Fibroblast of skin of left biceps (primary cell): Measurements from ENCODE around the gene EXD2.
"Not testable (repeated sequence)": the region's sequence is repeated elsewhere in the genome, so short reads cannot be mapped to it uniquely, and the experiment has no call there.

Experiments
- DNase-seq, 2 experiments: peaks; one replicate each; pipeline ENCODE4 v3.0.0-alpha.2; 2013; ENCODE audit warnings: low read depth in 2 of 2

Gene EXD2

DNA sequence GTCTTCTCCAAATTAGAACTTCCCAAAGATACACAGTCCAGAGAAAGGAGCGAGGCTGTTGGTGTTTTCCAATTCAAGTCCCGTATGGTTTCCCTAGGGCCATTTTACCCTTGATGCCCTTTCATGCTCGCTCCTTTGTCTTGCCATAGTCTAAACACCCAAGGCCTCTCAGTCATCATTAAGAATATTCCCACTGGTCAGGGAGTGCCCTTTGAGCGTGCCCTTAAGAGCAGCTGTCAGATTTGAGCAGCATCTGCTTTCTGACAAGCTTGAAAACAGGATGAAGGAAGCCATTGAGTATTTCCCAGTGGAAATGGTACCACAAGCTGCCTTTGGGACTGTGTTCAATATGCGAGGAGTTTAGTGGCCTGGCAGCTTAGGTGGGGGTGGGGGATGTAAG lies 58.3 kb downstream of the EXD2 start:
- no peak for DNase-seq

DNA sequence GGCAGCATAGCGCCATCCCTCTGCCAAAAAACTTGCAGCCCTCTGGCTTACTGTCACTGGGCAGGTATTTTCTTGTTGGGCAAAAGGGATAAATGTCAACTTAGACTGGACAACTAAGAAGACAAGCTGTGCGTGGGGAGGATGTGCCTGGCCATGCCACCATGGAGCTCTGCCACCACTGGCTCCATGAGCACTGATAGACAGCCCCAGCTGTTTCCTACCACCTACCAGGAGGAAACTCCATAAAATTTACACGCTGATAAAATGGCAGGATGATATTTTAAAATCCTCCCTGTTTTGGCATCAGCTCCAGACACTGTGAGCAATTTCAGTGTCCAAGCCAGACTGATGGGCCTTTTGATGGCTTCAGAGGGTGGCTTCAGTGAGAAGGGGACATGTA lies 61.6 kb downstream of the EXD2 start:
- DNase-seq = no peak

DNA sequence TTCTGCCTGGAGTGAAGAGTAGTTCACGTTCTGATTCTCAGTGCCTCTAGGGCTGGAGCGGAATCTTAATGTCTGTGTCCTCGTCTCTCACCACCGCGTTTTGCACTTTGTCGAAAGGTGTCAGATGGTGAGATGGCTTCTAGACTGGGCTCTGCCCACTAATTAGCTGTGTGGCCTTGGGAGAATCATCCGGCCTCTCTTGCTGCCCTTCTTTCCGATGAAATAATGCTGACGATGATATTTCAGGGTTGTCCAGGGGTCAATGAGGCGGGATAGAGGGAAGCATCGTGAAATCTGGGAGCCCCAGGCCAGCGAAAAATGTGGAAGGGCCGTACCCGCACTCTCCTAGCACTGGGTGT lies 67.8 kb downstream of the EXD2 start:
- no peak for DNase-seq

DNA sequence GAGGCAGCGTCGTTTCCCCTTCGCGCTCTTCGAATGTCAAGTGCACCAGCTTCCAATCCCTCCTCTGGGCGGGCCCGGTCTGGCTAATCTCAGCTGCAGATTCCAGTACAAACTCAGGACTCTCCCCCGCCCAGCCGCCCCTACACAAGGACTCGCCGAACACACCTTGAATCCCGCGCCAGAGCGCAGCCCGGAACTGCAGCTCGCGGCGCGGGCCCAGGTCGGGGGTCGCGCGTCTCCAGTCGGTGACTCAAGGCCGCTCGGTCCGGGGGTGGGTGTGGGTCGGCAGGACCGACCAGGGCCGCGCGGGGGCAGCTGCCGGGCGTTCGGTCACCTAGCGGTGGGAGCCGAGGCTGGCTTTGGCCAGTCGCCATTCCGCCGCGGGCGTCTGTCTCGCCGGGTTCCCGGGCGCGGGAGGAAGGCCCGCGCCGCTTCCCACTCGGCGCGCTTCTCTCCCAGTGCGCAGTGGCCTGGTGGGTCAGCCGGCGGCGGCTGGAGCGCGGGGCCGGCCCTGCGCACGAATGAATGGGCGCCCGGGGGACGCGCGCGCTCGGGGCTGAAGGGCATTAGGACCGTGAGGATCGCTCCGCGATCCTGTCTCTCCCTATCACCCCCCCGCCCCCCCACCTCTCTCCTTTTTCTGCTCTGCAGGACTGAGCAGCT lies 68.4 kb downstream of the EXD2 start, which contains the start of gene GALNT16:
GALNT16 (plus strand) TSS at position 632 of the 663 bp plus-strand sequence. CDS start 133 bp downstream, outside the sequence.
- DNase-seq = no peak

DNA sequence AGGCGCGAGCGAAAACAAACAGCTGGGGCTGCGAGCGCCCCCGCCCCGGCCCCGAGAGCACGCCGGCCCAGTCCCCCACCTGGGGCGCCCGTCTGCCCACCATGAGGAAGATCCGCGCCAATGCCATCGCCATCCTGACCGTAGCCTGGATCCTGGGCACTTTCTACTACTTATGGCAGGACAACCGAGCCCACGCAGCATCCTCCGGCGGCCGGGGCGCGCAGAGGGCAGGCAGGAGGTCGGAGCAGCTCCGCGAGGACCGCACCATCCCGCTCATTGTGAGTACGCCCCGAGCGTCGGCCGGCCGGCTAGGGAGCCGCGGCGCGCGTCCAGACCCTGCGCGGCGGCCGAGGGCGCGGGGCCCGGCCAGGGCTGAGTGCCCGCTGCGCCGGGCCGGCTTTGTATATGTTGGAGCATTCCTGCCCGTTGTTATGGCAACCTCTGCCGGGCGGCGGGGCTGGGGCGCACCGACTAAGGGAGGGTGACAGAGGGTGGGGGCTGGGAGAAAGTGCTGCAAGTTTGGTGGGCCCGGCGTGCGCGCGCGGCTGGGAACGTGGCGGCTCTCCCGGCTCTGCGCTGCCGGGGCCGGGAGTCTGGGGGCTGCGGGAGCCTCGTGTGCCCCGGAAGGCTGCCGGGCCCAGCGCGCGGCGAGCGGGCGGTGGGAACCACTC lies 69.0 kb downstream of the EXD2 start:
- no peak for DNase-seq

DNA sequence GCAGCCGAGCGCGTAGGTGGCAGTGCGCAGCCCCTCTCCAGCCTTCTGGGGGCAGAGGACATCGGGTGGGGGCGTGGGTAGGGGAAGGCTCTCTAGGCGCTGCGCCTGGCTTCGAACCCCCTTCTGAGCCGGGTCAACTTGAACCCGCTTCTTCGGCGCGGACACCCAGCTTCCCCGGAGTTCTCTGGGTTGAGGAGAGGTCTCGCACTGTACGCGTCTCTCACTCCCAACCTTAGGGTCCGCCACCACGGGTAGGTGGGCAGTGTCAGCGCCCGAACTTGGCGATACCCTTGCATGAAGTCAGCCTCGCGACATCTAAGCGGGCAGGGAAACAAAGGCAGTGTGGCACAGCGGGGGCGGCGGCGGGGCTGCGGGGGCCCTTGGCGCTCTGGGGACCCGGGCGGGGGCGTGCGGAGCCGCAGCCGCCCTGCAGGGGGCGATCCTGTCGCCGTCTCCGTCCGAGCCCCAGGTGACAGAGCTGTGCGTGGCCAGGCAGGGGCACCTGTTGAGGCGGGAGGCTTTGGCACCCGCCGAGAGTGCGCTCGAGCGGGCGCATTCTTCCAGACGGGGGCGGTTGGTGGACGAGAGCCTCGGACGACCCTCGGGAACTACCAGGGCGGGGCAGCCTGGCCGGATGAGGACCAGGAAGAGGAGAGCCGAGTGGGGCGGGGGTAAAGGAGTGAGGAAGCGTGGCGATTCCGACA lies 69.7 kb downstream of the EXD2 start:
- DNase-seq = no peak

DNA sequence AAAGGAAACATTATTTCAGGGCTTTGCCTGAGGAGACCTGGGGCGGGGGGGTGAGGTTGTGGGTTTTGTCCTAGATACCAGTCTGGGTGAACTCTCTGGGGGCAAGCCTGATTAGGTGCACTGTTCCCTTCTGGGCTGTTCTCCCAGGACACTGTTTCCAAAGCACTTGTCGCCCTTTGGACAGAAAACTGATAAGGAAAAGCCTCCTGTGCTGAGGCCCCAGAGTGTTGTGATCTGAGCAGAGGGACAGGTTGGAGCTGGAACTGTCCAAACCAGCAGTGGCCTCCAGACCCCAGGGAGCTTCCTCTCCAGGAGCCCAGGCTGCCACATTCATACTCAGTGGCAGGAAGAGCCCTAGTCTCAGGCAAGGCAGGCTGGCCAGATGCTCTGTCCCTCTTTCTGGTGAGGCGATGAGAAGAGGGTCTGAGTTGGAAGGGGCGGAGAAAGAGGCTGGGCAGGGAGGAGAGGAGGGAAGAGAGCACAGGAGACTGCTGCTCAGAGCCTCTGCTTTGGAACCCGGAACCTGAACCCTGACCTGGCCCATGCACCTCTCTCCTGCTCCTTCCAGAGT lies 70.5 kb downstream of the EXD2 start:
- DNase-seq = no peak

DNA sequence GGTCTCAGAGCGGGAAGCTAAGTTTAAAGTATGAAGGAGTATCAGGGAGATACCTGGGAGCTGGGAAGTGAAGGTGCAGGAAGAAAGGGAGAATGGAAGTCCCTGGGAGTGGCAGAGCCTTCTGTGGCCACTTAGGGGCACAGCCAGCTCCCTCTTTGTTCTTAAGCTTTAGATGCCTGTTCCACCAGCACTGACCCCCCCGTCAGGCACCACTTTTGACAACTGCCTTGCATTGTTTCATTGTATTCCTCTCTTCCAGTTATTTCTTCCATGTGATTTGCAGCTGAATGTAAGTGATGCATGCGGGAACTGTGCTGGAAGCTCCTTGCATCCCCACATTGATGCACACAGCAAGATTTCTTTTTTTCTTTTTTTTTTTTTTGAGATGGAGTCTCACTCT lies 71.2 kb downstream of the EXD2 start:
- DNase-seq = no peak

DNA sequence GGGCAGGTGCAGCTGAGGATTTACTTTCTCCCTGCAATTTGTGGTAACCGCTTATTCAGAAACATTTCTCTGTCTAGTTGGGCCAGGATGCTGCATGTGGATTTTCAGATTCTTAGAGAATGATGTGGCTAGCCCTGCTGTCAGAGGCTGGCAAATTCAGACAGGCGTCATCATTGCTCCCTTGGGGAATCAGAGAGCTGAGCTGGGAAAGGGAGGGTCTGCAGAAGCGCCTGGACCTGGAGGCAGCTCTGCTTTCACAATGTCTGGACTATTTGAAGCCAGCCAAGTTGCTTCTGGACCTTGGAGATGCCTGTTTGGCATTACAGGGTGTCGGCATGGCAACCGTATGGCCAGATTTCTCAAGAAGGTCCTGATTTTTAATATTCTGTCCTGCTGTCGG lies 72.1 kb downstream of the EXD2 start:
- peak; percentile 92 for DNase-seq

DNA sequence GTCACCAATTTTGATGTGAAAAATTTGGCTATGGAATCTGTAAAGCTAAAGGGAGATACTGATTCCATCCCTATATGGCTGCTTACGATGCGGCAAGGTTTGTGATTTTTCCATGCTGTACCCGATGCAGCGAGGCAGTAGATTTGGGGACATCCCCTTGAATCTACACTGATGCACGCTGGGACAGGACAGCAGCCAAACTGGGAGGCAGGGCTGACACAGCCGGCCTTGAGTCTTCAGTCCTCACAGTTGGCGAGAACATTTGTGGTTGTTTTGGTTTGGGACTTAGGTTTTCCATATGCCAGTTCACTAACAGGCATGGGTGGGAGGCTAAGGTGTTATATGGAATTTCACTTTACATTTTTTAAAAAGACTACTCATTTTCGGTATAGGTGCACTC lies 72.5 kb downstream of the EXD2 start:
- no peak for DNase-seq

DNA sequence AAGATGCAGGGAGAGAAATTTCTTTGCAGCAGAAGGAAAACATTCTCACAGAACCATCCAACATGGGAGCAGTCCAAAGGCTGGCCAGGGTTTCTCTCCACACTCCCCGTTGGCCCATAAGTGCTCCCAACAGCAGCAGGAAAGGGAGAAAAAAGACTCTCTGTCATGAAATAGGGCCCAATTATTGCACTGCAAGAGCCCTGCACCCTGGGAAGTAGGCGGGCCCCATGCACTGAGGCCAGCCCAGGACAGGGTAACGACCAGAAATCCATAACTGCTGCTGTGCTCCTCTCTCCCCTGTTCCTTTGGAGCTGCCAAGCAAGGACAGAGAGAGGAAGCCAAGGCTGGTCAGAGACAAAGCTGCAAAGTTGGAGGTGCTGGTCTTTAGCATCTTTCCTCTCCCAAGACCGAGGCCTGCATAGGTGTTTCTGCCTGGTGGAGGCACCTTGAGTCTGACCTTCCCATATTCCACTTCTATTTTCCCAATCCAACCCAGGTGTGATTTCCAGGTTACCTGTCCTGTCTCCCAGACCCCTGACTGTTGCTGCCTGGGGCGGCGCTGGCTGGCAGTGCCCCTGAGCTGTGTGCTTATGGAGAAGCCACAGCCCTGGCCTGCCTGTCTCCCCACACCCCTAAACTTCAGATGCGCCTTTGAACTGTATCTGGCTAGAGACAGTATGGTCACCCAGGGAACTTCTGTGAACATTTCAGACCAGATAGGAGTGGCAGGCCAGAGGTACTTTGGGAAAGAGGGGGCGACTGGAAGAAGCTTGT lies 75.5 kb downstream of the EXD2 start:
- no peak for DNase-seq

DNA sequence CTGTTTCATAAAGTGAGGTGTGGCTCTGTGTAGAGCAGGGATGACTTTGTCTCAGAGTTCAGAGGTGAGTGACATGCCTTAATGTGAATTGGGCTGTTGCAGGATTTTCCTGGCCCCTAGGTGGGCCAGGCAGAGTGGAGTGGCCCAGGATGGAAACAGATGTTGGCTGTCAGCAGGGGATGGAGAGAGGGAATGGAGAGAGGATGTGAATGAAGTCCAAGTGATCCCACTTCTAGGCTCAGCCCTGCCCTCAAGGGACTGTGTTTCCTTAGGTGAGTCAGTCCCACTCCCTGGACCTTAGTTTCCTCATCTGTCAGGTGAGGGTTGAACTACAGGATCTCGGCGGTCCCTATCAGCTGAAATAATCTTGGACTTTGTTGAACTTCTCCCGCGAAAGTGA lies 76.2 kb downstream of the EXD2 start:
- DNase-seq = no peak

DNA sequence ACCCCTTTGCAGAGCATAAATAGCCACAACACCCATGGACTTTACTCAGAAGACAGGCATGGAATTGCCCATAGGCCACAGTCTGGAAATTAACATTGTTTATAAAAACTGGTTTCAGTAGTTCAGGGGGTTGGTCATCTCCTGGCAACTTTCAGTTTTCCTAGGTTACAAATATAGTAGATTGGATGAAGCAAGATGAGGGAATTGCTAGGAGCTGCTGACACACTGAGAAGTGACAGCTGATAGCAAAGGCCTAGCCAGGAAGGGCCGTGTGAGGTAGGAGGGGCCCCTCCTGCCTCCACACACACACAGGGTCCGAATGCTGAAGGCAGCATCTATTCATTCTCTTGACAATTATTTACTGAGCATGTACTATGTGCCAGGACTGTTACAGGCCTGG lies 76.9 kb downstream of the EXD2 start:
- DNase-seq = no peak

DNA sequence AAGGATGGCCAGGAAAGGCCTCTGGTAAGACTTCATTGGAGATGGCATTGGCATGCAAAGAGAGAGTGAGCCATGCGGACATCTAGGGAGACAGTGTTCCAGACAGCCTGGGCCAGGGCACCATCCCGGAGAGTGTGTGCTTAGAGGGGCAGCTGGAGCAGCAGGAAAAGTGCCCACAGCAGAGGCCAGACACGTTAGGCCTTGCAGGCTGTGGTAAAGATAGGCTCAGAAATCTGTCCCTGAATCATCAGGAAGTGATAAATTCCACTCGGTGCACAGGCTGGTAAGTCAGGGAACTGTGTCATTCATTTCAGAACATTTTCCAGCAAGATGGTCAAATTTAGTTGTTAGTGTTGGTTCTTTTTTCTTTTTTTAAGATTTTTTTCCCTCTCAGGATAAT lies 77.5 kb downstream of the EXD2 start:
- DNase-seq = no peak

DNA sequence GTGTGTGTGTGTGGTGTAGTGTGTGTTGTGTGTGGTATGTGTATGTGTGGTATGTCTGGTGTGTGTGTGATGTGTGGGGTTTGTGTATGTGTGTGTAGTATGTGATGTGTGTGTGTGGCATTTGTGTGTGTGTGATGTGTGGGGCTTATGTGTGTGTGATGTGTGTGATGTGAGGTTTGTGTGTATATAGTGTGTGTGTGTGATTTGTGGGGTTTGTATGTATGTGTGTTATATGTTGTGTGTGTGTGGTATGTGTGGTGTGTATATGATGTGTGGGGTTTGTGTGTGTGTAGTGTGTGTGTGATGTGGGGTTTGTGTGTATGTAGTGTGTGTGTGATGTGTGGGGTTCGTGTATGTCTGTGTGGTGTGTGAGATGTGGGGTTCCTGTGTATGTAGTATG lies 78.1 kb downstream of the EXD2 start:
- DNase-seq = no peak

DNA sequence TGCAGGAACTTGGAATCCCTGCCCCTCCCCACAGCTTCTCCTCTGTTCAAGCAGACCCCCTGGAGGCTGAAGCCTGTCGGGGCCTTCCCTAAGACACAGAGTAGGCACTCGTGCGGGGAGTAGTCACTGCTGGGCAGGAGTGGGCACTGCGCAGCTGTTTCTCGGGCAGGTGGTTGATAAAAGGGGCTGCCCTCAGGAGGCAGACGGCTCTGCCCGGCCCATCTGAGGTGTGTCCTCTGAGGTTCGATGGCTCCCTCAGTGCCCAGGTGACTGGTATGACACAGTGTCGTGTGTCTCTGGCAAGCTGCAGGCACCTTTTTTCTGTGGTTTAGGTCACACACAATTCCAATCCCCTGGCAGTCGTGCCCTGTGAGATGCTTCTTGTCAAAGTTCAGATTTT lies 78.8 kb downstream of the EXD2 start:
- no peak for DNase-seq

DNA sequence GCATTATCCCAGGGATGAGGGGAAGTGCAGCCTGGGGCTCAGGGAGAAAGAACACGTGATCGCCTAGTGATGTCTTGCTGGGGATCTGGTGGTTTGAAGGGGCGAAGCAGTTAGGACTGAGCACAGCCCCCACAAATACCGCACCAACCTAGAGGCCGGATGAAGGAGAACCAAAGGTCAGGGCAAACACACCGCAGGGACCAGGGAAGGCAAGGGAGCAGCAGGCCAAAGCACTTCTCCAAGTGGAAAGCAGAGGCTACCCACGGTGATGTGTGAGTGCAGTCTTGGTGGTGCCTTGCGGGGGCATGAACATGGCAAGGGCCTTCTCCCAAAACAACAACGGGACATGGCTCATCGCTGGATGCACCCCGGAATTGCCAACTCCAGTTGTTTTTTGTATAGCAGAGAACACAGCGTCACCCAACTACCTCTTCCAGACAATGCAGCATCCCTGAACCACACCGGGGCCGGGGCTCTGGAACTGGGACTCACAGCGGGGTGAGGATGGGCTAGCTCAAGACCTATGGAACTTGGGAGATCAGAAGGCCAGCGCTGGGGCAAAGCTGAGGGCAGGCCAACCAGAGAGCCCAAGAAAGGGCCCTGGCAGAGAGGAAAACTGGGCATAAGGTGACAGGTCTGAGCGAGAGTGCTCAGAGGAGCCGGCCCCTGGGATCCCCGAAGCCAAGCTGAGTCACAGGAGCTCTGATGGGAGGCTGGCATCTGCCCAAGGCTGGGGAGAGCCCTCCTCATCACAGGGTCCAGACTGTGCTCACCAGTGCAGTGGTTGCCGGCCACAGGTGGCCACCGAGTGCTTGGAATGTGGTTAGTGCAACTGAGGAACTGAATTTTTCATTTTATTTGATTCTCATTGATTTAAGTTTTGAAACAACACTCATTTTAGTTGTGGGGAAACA lies 79.8 kb downstream of the EXD2 start:
- DNase-seq = no peak

DNA sequence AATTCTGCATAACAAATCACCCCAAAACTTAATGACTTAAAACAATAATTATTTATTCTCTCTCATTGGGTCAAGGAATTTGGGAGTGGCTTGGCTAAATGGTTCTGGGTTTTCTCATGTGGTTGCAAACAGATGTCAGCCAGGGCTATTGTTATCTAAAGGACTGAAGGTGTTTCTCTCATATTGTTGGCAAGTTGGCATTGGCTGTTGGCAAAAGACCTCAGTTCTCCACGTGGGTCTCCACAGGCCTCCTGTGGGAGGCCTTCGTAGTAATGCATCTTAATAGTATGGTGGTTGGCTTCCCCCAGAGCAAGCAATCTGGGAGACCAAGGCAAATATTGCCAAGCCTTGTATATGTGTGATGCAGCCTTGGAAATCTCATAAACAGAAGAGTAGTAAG lies 83.0 kb downstream of the EXD2 start:
- no peak for DNase-seq

DNA sequence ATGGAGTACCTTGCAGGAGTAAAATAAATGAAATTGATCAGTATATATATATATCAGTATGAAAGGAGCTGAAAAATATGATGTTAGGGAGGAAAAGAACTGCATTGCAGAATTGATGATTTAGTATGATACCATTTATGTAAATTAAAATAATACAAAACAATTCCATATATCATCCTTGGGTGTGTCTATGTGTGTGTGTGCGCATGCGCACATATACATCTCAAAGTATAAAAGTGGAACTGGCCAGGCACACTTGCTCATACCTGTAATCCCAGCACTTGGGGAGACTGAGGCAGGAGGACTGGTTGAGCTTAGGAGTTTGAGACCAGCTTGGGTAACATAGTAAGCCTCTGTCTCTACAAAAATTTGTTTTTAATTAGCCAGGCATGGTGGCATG lies 84.0 kb downstream of the EXD2 start:
- no peak for DNase-seq

DNA sequence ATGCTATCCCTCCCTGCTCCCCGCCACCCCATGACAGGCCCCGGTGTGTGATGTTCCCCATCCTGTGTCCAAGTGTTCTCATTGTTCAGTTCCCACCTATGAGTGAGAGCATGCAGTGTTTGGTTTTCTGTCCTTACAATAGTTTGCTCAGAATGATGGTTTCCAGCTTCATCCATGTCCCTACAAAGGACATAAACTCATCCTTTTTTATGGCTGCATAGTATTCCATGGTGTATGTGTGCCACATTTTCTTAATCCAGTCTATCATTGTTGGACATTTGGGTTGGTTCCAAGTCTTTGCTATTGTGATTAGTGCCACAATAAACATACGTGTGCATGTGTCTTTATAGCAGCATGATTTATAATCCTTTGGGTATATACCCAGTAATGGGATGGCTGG lies 86.1 kb downstream of the EXD2 start:
- DNase-seq = not testable (repeated sequence)

DNA sequence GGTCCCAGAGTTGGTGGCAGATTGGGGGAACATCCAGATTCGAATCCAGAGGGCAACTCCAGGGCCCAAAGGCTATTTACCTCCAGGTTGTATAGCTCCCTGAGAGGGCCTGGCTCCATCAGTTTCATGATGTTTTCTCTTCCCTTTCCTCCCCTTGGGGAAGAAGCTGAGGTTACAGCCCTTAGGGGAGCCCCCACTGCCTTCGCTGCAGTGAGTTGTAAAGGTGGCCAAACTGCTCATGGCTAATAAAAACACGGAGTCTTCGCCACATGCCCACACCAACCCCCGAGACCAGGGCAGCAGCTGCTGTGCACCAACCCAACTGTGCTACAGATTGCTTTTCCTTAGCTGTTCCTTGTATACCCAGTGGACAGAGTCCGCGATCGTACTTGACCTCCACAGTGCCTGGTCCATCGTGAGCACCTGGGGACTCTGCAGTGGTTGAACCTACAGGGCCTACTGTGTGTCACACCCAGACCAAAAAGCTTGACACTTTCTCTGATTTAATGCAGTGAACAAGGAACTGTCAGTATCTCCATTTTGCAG lies 89.5 kb downstream of the EXD2 start:
- no peak for DNase-seq
